K562 (cell line): Measurements from ENCODE around the gene GPX1. TPM values are rescaled to one million over a fixed set of nuclear protein-coding genes. Genes with fewer than 3 reads are reported as not detected.

Source experiments
- ATAC-seq: fragments of 200-7000 bp; cut with Tn5 transposase; 3 replicates; pipeline ENCODE4 v1.9.1; 2020; ENCODE audit warnings: moderate library complexity
- BruUV-seq: library from RNA; stranded (reverse); fragments of 400-500 nt; replicated peaks from 2 replicates; lab custom pipeline; 2021; lab: Mats Ljungman, UMichigan
- CTCF ChIA-PET: fragments of 300-600 bp; formaldehyde crosslinking; extraction: SDS; loops from one replicate; lab custom pipeline; 2021; ENCODE audit warnings: low intra/inter-chr PET ratio; lab: Yijun Ruan, JAX
- POLR2A ChIA-PET: fragments of 300-600, 350-650 bp; sonication (Branson Sonifier 250); formaldehyde crosslinking; extraction: SDS; loops from one replicate; lab custom pipeline; 2021; ENCODE audit warnings: antibody characterized with exemption, inconsistent platforms; lab: Yijun Ruan, JAX
- DNase-seq, 4 experiments: peaks; one replicate each; pipeline versions ENCODE4 v3.0.0 to v3.0.0-alpha.2; 2011 to 2018; ENCODE audit warnings: low spot score in 3 of 4, mixed read lengths in 3 of 4; ENCODE audit errors: extremely low read depth in 1 of 4
- FAIRE-seq: peaks from 2 replicates; lab custom pipeline; 2011; peaks lifted over from hg19 to GRCh38; lab: Jason Lieb, UNC
- H2AFZ ChIP-seq: 2 replicates; pipeline ENCODE4 v1.6.0; 2011; ENCODE audit warnings: low read depth, low read length, control low read depth, inconsistent platforms
- H3K27ac ChIP-seq: fragments of 200-600 bp; 3 replicates; pipeline ENCODE4 v1.8.0; 2011; ENCODE audit warnings: low read depth, mild to moderate bottlenecking, control low read depth, inconsistent platforms, low read length, moderate library complexity, mixed read lengths; ENCODE audit errors: extremely low read depth
- H3K27me3 ChIP-seq, 2 experiments: fragments of 300-600 bp in 1 of 2; 2 replicates in 1 of 2; 3 replicates in 1 of 2; pipeline versions ENCODE4 v1.6.0 to v1.8.0; 2011; ENCODE audit warnings: inconsistent platforms in 2 of 2, low read length in 2 of 2, mild to moderate bottlenecking in 1 of 2, mixed read lengths in 1 of 2, moderate library complexity in 1 of 2; ENCODE audit not compliant: control insufficient read depth in 2 of 2, insufficient read depth in 2 of 2
- H3K36me3 ChIP-seq: fragments of 300-600 bp; 3 replicates; pipeline ENCODE4 v1.8.0; 2011; ENCODE audit warnings: mild to moderate bottlenecking, low read length, inconsistent platforms; ENCODE audit not compliant: control insufficient read depth, insufficient read depth
- H3K4me1 ChIP-seq, 2 experiments: fragments of 200-600 bp in 1 of 2; replicated peaks in 1 of 2; 2 replicates in 1 of 2; 3 replicates in 1 of 2; pipeline versions ENCODE4 v1.5.1 to v1.8.0; 2011; ENCODE audit warnings: inconsistent platforms in 2 of 2, low read length in 2 of 2, mild to moderate bottlenecking in 1 of 2, mixed read lengths in 1 of 2, moderate library complexity in 1 of 2; ENCODE audit not compliant: control insufficient read depth in 2 of 2, insufficient read depth in 2 of 2
- H3K4me2 ChIP-seq: 2 replicates; pipeline ENCODE4 v1.6.1; 2011; ENCODE audit warnings: low read length, control low read depth, inconsistent platforms, mixed read lengths; ENCODE audit not compliant: insufficient read depth
- H3K4me3 ChIP-seq: fragments of 200-600 bp; sonication (generic), shearing (Covaris generic); 2 replicates; pipeline ENCODE4 v1.5.1; 2016; ENCODE audit warnings: control low read depth, inconsistent platforms
- H3K79me2 ChIP-seq: fragments of 200-600 bp; 3 replicates; pipeline ENCODE4 v1.8.0; 2011; ENCODE audit warnings: low read length, inconsistent platforms; ENCODE audit not compliant: control insufficient read depth, insufficient read depth
- H3K9ac ChIP-seq, 2 experiments: 2 replicates each; pipeline versions ENCODE4 v1.6.0 to v1.6.1; 2011; ENCODE audit warnings: low read depth in 2 of 2, low read length in 2 of 2, control low read depth in 1 of 2, inconsistent platforms in 1 of 2, mild to moderate bottlenecking in 1 of 2, mixed read lengths in 1 of 2; ENCODE audit not compliant: insufficient read depth in 1 of 2
- H3K9me1 ChIP-seq: one replicate; pipeline ENCODE4 v1.6.0; 2011; ENCODE audit warnings: inconsistent platforms, mild to moderate bottlenecking, low read length, moderate library complexity; ENCODE audit not compliant: control insufficient read depth, insufficient read depth
- H3K9me3 ChIP-seq: replicated peaks from 2 replicates; pipeline ENCODE4 v1.5.1; 2011; ENCODE audit warnings: low read depth, low read length, inconsistent platforms; ENCODE audit not compliant: control insufficient read depth, insufficient read depth
- H4K20me1 ChIP-seq: replicated peaks from 2 replicates; pipeline ENCODE4 v1.6.1; 2011; ENCODE audit warnings: low read length, inconsistent platforms, mixed read lengths; ENCODE audit not compliant: control insufficient read depth, insufficient read depth
- CEBPG ChIP-seq, 3 experiments: fragments of 200-800 bp in 1 of 3; sonication (Bioruptor generic) in 1 of 3; sonication (generic) in 1 of 3; formaldehyde crosslinking in 1 of 3; IDR thresholded peaks in 2 of 3; conservative IDR thresholded peaks in 1 of 3; 2 replicates each; pipeline versions ENCODE4 v1.6.1 to v1.8.0; 2016 to 2022; ENCODE audit warnings: missing compliant biosample characterization in 2 of 3, missing genetic modification characterization in 2 of 3, mild to moderate bottlenecking in 1 of 3, missing genetic modification reagents in 1 of 3
- ETV1 ChIP-seq: fragments of 450-650 bp; conservative IDR thresholded peaks from 2 replicates; pipeline ENCODE4 v1.6.1; 2016; ENCODE audit warnings: missing genetic modification characterization, control low read depth, low read depth, missing compliant biosample characterization
- GTF2E2 ChIP-seq: fragments of 200-800 bp; sonication (Bioruptor generic); IDR thresholded peaks from 2 replicates; pipeline ENCODE4 v1.6.1; 2016; ENCODE audit warnings: missing genetic modification characterization, missing compliant biosample characterization
- MLLT1 ChIP-seq, 2 experiments: fragments of 450-650 bp; IDR thresholded peaks; 2 replicates each; pipeline ENCODE4 v1.6.1; 2016
- NFIC ChIP-seq: fragments of 450-650 bp; IDR thresholded peaks from 2 replicates; pipeline ENCODE4 v1.6.1; 2017; ENCODE audit warnings: mild to moderate bottlenecking, inconsistent platforms
- TBP ChIP-seq: optimal IDR thresholded peaks from 2 replicates; pipeline ENCODE3; 2011; ENCODE audit warnings: low read depth, low read length, improper control_type of control experiment
- TFAP4 ChIP-seq: sonication (generic); formaldehyde crosslinking; IDR thresholded peaks from 2 replicates; pipeline ENCODE4 v1.8.0; 2022; ENCODE audit warnings: missing genetic modification reagents, mild to moderate bottlenecking, moderate library complexity, borderline replicate concordance
- ZBTB43 ChIP-seq: sonication (generic); formaldehyde crosslinking; IDR thresholded peaks from 2 replicates; pipeline ENCODE4 v1.8.0; 2023; ENCODE audit warnings: mild to moderate bottlenecking, missing genetic modification reagents
- ZNF512 ChIP-seq: IDR thresholded peaks from 2 replicates; pipeline ENCODE4 v1.6.1; 2016; ENCODE audit warnings: missing genetic modification characterization, missing compliant biosample characterization
- ZNF75A ChIP-seq: fragments of 450-650 bp; formaldehyde crosslinking; IDR thresholded peaks from 2 replicates; pipeline ENCODE4 v1.4.0; 2020; ENCODE audit warnings: mild to moderate bottlenecking
- WGBS: fragments of 100-300 bp; shearing (Covaris generic); methylation state at CpG from one replicate; pipeline ENCODE4 v1.1.6; 2016; ENCODE audit warnings: low coverage, mixed read lengths; ENCODE audit not compliant: insufficient coverage; ENCODE audit errors: missing lambda C conversion rate; 5-methylcytosine and 5-hydroxymethylcytosine counted together
- in situ Hi-C: fragments of 300-500 bp; cut with MboI; formaldehyde crosslinking; loops from 4 replicates; pipeline ENCODE4 v1.15.0; 2018; ENCODE audit warnings: inconsistent platforms, mixed read lengths
- intact Hi-C: fragments of 100-400 bp; cut with micrococcal nuclease; formaldehyde crosslinking; loops from 2 replicates; pipeline ENCODE4 v1.14.2; 2022
- polyA plus RNA-seq, 8 experiments: library from polyadenylated mRNA; depleted of rRNA in 4 of 8; stranded (reverse) in 5 of 8; unstranded in 3 of 8; fragments of >200 nt; fragmentation: Nextera tagmentation in 2 of 8; fragmentation: Illumina TruSeq in 1 of 8; extraction: Ambion mirVana in 2 of 8; extraction: Trizol in 1 of 8; gene quantifications; 2 replicates each; pipeline versions ENCODE4 v1.2.1 to v1.2.3, GENCODE V29; 2011 to 2014; ENCODE audit warnings: inconsistent platforms in 1 of 8, missing spikeins in 1 of 8
- total RNA-seq, 7 experiments: library from RNA; depleted of rRNA in 6 of 7; stranded (reverse); fragments of >200 nt in 6 of 7; fragmentation: Illumina TruSeq in 2 of 7; extraction: Trizol in 2 of 7; gene quantifications; 2 replicates each; pipeline versions ENCODE4 v1.2.1 to v1.2.3, GENCODE V29; 2011 to 2021; ENCODE audit warnings: low replicate concordance in 1 of 7
- TF ChIP-seq, protein P1 (sequence below): fragments of 250-450 bp; sonication (Bioruptor Pico); IDR thresholded peaks from 2 replicates; pipeline ENCODE4 v1.8.0; 2022; ENCODE audit warnings: inconsistent platforms, mild to moderate bottlenecking, moderate library complexity, borderline replicate concordance
- TF ChIP-seq, protein P2 (sequence below): fragments of 450-650 bp; conservative IDR thresholded peaks from 2 replicates; pipeline ENCODE4 v1.6.1; 2016; ENCODE audit warnings: missing genetic modification characterization, low read depth, mild to moderate bottlenecking, missing compliant biosample characterization, moderate library complexity

GPX1 gene
- total and polyA plus RNA-seq, 9 of the 15 experiments (the other 6 are each of a cell fraction or from before 2014, with no cell fraction given): 0.08 to 1.3 (median 0.21) TPM; not detected in 5

GRCh38 chr3:49333916-49334633 lies 24.1 kb downstream of the GPX1 start:
- no peak overlapping the region for H3K4me2 ChIP-seq
- H3K9ac ChIP-seq: no peak overlapping the region
- H3K4me3 ChIP-seq: no peak overlapping the region
- in situ Hi-C loops: no loop called here
- H3K9me1 ChIP-seq: no peaks in the 10 kb centered on the region
- H3K4me1 ChIP-seq: no peaks in the 10 kb centered on the region; a peak in 2 of 5 replicates
- H2AFZ ChIP-seq: no peak overlapping the region
- 89% methylated on average over 4 of the region's 5 CpGs for WGBS
- no peaks in the 10 kb centered on the region for H3K9me3 ChIP-seq
- FAIRE-seq (no peak), ATAC-seq (no peak), DNase-seq (no peak)
- peaks cover 25% of the 10 kb centered on the region for H3K79me2 ChIP-seq
- no peaks in the 10 kb centered on the region for H3K27me3 ChIP-seq
- no peaks in the 10 kb centered on the region for H4K20me1 ChIP-seq
- intact Hi-C loops: no loop called here
- POLR2A ChIA-PET: interaction anchor here (1.0 to 1.2 kb wide), 3 partner anchors 9 to 55 kb away, joined by 3 to 4 read pairs (median 4); no protein-coding TSS in a partner anchor
- H3K27ac ChIP-seq: no peak overlapping the region
- no TSS peak for BruUV-seq
- peaks cover 59% of the 10 kb centered on the region for H3K36me3 ChIP-seq
- CTCF ChIA-PET: no interaction called here
- TF ChIP-seq CEBPG (CRISPR knock-in tag; IDR thresholded peaks at IDR 0.05) (no peak), CEBPG (tag; conservative IDR thresholded peaks at IDR 0.05 in 1 of 2, IDR thresholded peaks at IDR 0.05 in 1 of 2) (no peak), ETV1 (tag) (no peak), TBP (no peak), ZNF75A (CRISPR knock-in tag) (no peak), TFAP4 (CRISPR knock-in tag) (no peak), GTF2E2 (tag) (no peak), ZNF512 (no peak), ZBTB43 (CRISPR knock-in tag) (no peak), NFIC (no peak), MLLT1 (IDR thresholded peaks at IDR 0.05) (no peak)
- TF ChIP-seq, protein P1, sequence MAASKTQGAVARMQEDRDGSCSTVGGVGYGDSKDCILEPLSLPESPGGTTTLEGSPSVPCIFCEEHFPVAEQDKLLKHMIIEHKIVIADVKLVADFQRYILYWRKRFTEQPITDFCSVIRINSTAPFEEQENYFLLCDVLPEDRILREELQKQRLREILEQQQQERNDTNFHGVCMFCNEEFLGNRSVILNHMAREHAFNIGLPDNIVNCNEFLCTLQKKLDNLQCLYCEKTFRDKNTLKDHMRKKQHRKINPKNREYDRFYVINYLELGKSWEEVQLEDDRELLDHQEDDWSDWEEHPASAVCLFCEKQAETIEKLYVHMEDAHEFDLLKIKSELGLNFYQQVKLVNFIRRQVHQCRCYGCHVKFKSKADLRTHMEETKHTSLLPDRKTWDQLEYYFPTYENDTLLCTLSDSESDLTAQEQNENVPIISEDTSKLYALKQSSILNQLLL (CRISPR knock-in tag): no peak
- TF ChIP-seq, protein P2, sequence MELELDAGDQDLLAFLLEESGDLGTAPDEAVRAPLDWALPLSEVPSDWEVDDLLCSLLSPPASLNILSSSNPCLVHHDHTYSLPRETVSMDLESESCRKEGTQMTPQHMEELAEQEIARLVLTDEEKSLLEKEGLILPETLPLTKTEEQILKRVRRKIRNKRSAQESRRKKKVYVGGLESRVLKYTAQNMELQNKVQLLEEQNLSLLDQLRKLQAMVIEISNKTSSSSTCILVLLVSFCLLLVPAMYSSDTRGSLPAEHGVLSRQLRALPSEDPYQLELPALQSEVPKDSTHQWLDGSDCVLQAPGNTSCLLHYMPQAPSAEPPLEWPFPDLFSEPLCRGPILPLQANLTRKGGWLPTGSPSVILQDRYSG (tag): no peak
